CD4-positive, alpha-beta T cell (primary cell): ENCODE data around the gene GRID1. TPM values are rescaled to one million over a fixed set of nuclear protein-coding genes. Genes with fewer than 3 reads are reported as not detected.
"Not testable (repeated sequence)": the region's sequence is repeated elsewhere in the genome, so short reads cannot be mapped to it uniquely, and the experiment has no call there.

Experiments
- ATAC-seq: fragments of 200-7000 bp; cut with Tn5 transposase; one replicate; pipeline ENCODE4 v1.10.0; 2022; ENCODE audit warnings: mild to moderate bottlenecking; ENCODE audit not compliant: poor library complexity
- CTCF ChIA-PET: fragments of 350-600 bp; sonication (Branson Sonifier 250); formaldehyde crosslinking; loops from one replicate; lab custom pipeline; 2021; ENCODE audit warnings: antibody characterized with exemption, inconsistent platforms; lab: Charles Lee
- POLR2A ChIA-PET: fragments of 350-600 bp; sonication (Branson Sonifier 250); formaldehyde crosslinking; loops from one replicate; lab custom pipeline; 2021; ENCODE audit warnings: antibody characterized with exemption, inconsistent platforms; lab: Charles Lee
- DNase-seq, 14 experiments: peaks; one replicate each; pipeline ENCODE4 v3.0.0-alpha.2; 2013 to 2020; ENCODE audit warnings: mixed read lengths in 2 of 14
- H3K27ac ChIP-seq, 2 donors: one replicate each; pipeline versions ENCODE4 v1.5.1 to v1.7.0; 2013; ENCODE audit warnings: low read length in 2 of 2, low read depth in 1 of 2, mild to moderate bottlenecking in 1 of 2
- H3K27me3 ChIP-seq, 2 experiments: 1 replicate in 1 of 2; 2 replicates in 1 of 2; pipeline versions ENCODE4 v1.6.1 to v1.7.0; 2013; ENCODE audit warnings: low read length in 2 of 2, control low read depth in 1 of 2, mild to moderate bottlenecking in 1 of 2, moderate library complexity in 1 of 2; ENCODE audit not compliant: insufficient read depth in 2 of 2, control insufficient read depth in 1 of 2
- H3K36me3 ChIP-seq: one replicate; pipeline ENCODE4 v1.6.1; 2013; ENCODE audit warnings: low read length, control low read depth; ENCODE audit not compliant: insufficient read depth
- H3K4me1 ChIP-seq: one replicate; pipeline ENCODE4 v1.6.1; 2013; ENCODE audit warnings: low read length, control low read depth; ENCODE audit not compliant: insufficient read depth
- H3K4me3 ChIP-seq: one replicate; pipeline ENCODE4 v1.5.1; 2013; ENCODE audit warnings: mild to moderate bottlenecking, low read length, moderate library complexity
- H3K9me3 ChIP-seq, 2 experiments: 1 replicate in 1 of 2; 2 replicates in 1 of 2; pipeline versions ENCODE4 v1.6.1 to v1.7.0; 2013; ENCODE audit warnings: low read length in 2 of 2, mild to moderate bottlenecking in 2 of 2, control low read depth in 1 of 2, moderate library complexity in 1 of 2; ENCODE audit not compliant: control insufficient read depth in 1 of 2, insufficient read depth in 1 of 2
- H3K27ac Mint-ChIP-seq: one replicate; pipeline ENCODE4 v1.8.0; 2020; ENCODE audit warnings: mixed read lengths
- H3K27me3 Mint-ChIP-seq: one replicate; pipeline ENCODE4 v1.8.0; 2021; ENCODE audit warnings: mixed read lengths
- H3K36me3 Mint-ChIP-seq: one replicate; pipeline ENCODE4 v1.8.0; 2021; ENCODE audit warnings: low read depth, mixed read lengths
- H3K4me1 Mint-ChIP-seq: one replicate; pipeline ENCODE4 v1.8.0; 2021; ENCODE audit warnings: low read depth, mixed read lengths
- H3K4me3 Mint-ChIP-seq: one replicate; pipeline ENCODE4 v1.8.0; 2020; ENCODE audit warnings: mild to moderate bottlenecking, mixed read lengths
- H3K9me3 Mint-ChIP-seq: one replicate; pipeline ENCODE4 v1.8.0; 2020; ENCODE audit warnings: mixed read lengths
- intact Hi-C, 2 experiments: fragments of 100-400 bp; cut with DNase I in 1 of 2; cut with micrococcal nuclease in 1 of 2; formaldehyde crosslinking; loops; one replicate each; pipeline versions ENCODE4 v1.15.1 to v1.9.0; 2023 to 2025; cut with DNase I, micrococcal nuclease
- total RNA-seq, 174 experiments: library from RNA in 2 of 174; stranded (reverse) in 2 of 174; gene quantifications; one replicate each; pipeline ENCODE4 v1.2.3 and lab custom pipeline; 2021 to 2026
- TF ChIP-seq, protein P1 (sequence below): fragments of 200-600 bp; IDR thresholded peaks from one replicate; pipeline ENCODE4 v1.8.0; 2022; ENCODE audit warnings: antibody characterized with exemption, mild to moderate bottlenecking

The GRID1 gene
- total RNA-seq, 2 experiments from 2014 or later = not detected

GRCh38 chr10:86390337-86391120, 23.9 kb upstream of the GRID1 start:
- CTCF ChIA-PET = no interaction called here
- Mint-ChIP-seq H3K4me3 (peak overlapping the region; percentile 51), H3K36me3 (no peaks in the 10 kb centered on the region), H3K9me3 (no peaks in the 10 kb centered on the region), H3K4me1 (peaks cover 15% of the 10 kb centered on the region), H3K27me3 (peaks cover 39% of the 10 kb centered on the region), H3K27ac (no peak overlapping the region)
- DNase-seq = no peak
- TF ChIP-seq, protein P1, sequence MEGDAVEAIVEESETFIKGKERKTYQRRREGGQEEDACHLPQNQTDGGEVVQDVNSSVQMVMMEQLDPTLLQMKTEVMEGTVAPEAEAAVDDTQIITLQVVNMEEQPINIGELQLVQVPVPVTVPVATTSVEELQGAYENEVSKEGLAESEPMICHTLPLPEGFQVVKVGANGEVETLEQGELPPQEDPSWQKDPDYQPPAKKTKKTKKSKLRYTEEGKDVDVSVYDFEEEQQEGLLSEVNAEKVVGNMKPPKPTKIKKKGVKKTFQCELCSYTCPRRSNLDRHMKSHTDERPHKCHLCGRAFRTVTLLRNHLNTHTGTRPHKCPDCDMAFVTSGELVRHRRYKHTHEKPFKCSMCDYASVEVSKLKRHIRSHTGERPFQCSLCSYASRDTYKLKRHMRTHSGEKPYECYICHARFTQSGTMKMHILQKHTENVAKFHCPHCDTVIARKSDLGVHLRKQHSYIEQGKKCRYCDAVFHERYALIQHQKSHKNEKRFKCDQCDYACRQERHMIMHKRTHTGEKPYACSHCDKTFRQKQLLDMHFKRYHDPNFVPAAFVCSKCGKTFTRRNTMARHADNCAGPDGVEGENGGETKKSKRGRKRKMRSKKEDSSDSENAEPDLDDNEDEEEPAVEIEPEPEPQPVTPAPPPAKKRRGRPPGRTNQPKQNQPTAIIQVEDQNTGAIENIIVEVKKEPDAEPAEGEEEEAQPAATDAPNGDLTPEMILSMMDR = no peak
- Histone ChIP-seq H3K36me3 (no peaks in the 10 kb centered on the region), H3K27ac (no peak overlapping the region), H3K9me3 (no peaks in the 10 kb centered on the region), H3K4me3 (no peak overlapping the region), H3K27me3 (peaks cover 13 to 20% of the 10 kb centered on the region in 2 experiments), H3K4me1 (peaks cover 12% of the 10 kb centered on the region)
- POLR2A ChIA-PET = interaction anchor here (0.7 kb wide), 1 partner anchor 63 kb away, joined by 4 read pairs; no protein-coding TSS in a partner anchor
- intact Hi-C loops = no loop called here
- ATAC-seq = no peak

- Histone ChIP-seq H3K27ac (no peak overlapping the region), H3K36me3 (no peaks in the 10 kb centered on the region), H3K9me3 (no peaks in the 10 kb centered on the region), H3K4me1 (peaks cover 12% of the 10 kb centered on the region), H3K4me3 (peak overlapping the region; percentile 51), H3K27me3 (peaks cover 13 to 20% of the 10 kb centered on the region in 2 experiments)
- Mint-ChIP-seq H3K27ac (no peak overlapping the region), H3K27me3 (peaks cover 48% of the 10 kb centered on the region), H3K9me3 (no peaks in the 10 kb centered on the region), H3K36me3 (no peaks in the 10 kb centered on the region), H3K4me1 (peaks cover 15% of the 10 kb centered on the region), H3K4me3 (peak overlapping the region; percentile 87)
- peak in 3 of 14 experiments; percentile 35 to 41 (median 39) for DNase-seq
- CTCF ChIA-PET = no interaction called here
- intact Hi-C loops = no loop called here
- TF ChIP-seq, protein P1 = no peak
- POLR2A ChIA-PET = interaction anchor here (0.5 to 1.2 kb wide), 3 partner anchors 10 to 119 kb away, joined by 3 to 4 read pairs (median 4); no protein-coding TSS in a partner anchor
- ATAC-seq = peak; percentile 58
Measured at GRCh38 chr10:86389441-86390193, 23.0 kb upstream of the GRID1 start.

DNA sequence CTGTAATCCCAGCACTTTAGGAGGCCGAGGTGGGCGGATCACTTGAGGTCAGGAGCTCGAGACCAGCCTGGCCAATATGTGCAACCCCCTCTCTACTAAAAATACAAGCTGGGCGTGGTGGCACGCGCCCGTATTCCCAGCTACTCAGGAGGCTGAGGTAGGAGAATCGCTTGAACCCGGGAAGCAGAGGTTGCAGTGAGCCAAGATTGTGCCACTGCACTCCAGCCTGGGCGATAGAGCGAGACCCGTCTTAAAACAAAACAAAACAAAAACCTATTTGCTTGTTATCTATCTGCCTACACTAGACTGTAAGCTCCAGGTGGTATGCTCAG, 22.5 kb upstream of the GRID1 start:
- H3K4me1 ChIP-seq = peaks cover 12% of the 10 kb centered on the region
- H3K27ac Mint-ChIP-seq, H3K27ac ChIP-seq, H3K9me3 Mint-ChIP-seq, ATAC-seq, intact Hi-C loops, H3K36me3 Mint-ChIP-seq, DNase-seq, H3K9me3 ChIP-seq, H3K36me3 ChIP-seq: not testable (repeated sequence)
- peak overlapping the region; percentile 51 for H3K4me3 ChIP-seq
- Mint-ChIP-seq H3K4me3 (peak overlapping the region; percentile 87), H3K4me1 (peaks cover 12% of the 10 kb centered on the region), H3K27me3 (peaks cover 50% of the 10 kb centered on the region)
- ChIA-PET CTCF (interaction anchor here (0.8 kb wide), 1 partner anchor 11 kb away, joined by 3 read pairs; no protein-coding TSS in a partner anchor), POLR2A (interaction anchor here (0.5 to 1.2 kb wide), 3 partner anchors 11 to 118 kb away, joined by 3 to 4 read pairs (median 3); no protein-coding TSS in a partner anchor)
- peaks cover 13 to 20% of the 10 kb centered on the region in 2 experiments for H3K27me3 ChIP-seq
